ENCODE results near the gene PIK3R5.

GRCh38 chr17:8957721-8958120, 7.8 kb downstream of the PIK3R5 start:
- TF ChIP-seq POLR2A (IDR thresholded peaks at IDR 0.05; ENCODE audit: low read length) (no peak), GATA1 (IDR thresholded peaks at IDR 0.05; ENCODE audit: low read depth, low read length) (no peak)

Measured in erythroblast (primary cell).